Caki2 (cell line): Measurements from ENCODE around the gene CBFA2T2. TPM values are rescaled to one million over a fixed set of nuclear protein-coding genes. Genes with fewer than 3 reads are reported as not detected.
"Not testable (repeated sequence)": the region's sequence is repeated elsewhere in the genome, so short reads cannot be mapped to it uniquely, and the experiment has no call there.

Experiments used
- DNase-seq: peaks from one replicate; pipeline ENCODE4 v3.0.0-alpha.2; 2015; ENCODE audit warnings: low read depth
- in situ Hi-C: cut with HindIII; loops from 2 replicates; pipeline ENCODE4 v1.10.0; 2016; ENCODE audit warnings: low sequenced_read_pairs, low pct_unique_long_range_greater_than_20kb, mixed read lengths
- total RNA-seq: library from RNA; depleted of rRNA; stranded (reverse); fragments of >200 nt; shearing (Covaris generic); gene quantifications from 2 replicates; pipeline ENCODE4 v1.2.3, GENCODE V29; 2014; ENCODE audit warnings: low replicate concordance

Gene CBFA2T2
- total RNA-seq, 1 experiment from 2014 or later = 56.1 TPM

DNA sequence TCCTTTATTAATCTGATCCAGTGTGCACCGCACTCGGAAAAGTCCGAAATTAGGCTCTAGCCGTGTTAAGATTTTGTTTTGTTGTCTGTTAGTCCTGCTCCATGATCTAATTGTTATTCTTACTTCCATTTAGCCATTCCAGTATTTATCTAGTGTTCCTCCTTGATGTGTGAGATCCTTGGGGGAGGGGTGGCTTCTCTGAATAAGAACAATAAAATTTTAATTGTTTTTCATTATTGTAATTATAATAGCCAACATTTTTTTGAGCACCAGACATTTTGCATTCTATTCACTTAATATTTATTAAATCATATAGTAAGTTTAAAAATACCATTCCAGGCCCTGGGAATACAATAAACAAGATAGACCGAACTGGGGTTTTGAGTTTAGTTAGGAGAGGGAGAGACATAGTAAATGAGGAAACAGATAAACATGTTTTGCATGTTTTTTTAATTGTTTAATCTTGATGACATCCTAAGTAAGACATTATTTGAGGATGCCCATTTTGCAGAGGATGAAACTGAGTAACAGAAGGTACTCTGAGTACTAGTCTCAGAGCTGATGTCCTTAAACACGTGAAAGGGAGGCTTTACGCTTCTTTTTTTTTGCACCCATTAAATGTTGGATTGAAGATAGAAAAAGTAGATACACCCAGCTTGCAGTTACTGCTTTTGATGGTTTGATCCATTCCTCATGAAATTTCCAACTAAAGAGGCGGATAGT, 1.2 kb downstream of the CBFA2T2 start:
- in situ Hi-C loops = no loop called here
- no peak for DNase-seq

DNA sequence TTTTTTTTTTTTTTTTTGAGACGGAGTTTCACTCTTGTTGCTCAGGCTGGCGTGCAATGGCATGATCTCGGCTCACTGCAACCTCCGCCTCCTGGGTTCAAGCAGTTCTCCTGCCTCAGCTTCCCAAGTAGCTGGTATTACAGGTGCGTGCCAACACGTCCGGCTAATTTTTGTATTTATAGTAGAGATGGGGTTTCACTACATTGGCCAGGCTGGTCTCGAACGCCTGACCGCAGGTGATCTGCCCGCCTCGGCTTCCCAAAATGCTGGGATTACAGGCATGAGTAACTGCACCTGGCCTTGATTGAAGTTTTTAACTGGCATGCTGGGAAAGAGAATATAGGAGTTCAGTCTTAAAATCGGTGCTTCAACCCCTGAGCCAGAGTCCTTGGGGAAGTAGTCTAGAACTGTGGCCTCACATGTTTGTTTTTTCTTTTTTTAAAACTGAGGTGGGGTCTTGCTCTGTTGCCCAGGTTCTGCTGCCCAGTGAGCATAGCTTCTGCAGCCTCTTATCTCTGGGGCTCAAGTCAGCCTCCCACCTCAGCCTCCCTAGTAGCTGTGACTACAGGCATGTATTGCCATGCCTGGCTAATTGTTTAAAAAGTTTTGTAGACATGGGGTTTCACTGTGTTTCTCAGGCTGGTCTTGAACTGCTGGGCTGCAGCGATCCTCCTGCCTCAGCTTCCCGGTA, 3.3 kb downstream of the CBFA2T2 start:
- in situ Hi-C loops = no loop called here
- DNase-seq = no peak

DNA sequence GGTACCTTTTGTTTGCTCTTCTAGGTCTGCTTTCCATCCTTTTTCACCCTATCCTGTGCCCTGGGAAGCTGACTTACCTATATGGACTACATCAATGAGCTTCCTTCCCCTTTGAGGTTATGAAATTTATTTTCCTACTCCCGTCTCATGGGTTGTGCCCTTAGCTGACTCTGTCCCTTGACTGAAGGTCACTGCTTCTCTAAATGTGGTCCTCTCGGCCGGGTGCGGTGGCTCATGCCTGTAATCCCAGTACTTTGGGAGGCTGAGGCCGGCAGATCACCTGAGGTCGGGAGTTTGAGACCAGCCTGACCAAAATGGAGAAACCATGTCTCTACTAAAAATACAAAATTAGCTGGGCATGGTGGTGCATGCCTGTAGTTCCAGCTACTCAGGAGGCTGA, 6.9 kb downstream of the CBFA2T2 start:
- in situ Hi-C loops, DNase-seq: not testable (repeated sequence)

DNA sequence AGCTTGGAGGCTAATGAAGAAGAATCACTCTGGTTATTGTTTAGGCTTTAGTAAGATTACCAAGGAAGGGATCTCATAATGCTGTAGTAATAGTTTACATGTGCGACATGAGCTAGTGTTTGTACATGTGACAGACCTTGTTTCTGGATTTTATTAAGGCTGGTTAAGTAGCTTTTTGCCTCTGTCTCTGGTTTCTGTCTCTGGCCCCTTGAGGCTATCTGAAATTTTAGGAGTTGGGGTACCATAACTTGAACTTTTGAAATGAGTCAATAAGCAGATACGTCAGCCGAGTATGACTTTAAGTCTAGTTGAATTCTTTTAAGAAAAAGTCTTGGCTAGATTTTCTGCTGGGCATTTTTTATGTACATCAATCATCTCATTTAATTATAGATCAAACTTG, 9.5 kb downstream of the CBFA2T2 start:
- DNase-seq = no peak
- in situ Hi-C loops = no loop called here

DNA sequence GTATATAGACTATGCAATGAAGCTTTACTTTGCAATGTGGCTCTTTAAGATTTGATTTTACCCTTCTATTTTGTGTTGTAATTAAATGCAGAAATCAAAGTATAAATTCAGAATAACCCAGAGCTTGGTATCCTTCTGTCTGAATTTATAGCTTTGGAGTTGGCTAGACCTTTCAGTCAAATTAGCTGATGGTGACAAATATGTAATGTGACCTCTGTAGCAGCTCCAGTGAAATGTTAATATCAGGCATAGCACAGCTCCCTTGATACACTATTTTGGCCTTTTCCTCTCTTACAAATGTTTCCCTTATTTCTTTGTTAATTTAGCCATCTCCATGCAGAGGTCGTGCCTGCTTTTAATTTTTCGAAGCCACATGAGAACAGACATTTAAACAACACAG, 11.1 kb downstream of the CBFA2T2 start:
- DNase-seq = no peak
- in situ Hi-C loops = no loop called here

- in situ Hi-C loops = no loop called here
These were observed 13.7 kb downstream of the CBFA2T2 start for GRCh38 chr20:33503564-33503963.

DNA sequence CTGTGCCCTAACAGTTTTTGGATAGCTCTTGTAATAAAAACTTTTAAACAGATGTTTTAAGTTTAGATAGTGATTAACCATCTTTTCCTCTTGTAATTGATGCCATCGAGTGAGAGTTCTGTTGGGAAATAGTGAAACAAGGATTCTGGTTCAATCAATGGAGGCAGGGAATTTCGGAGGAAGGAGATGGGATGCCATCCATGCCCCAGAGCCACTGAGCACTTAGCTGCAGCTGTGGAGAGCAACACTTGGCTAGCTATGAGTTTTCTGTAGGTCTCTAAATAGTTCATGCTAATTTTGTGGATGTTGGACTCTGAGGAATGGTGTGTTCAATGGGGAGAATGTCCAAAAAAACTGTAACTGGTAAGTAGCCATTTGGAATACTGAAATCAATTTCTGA, 16.7 kb downstream of the CBFA2T2 start:
- in situ Hi-C loops = no loop called here

More at GRCh38 chr20:33503564-33503963, 13.7 kb downstream of the CBFA2T2 start:
- DNase-seq = no peak

GRCh38 chr20:33507461-33507860, 17.6 kb downstream of the CBFA2T2 start:
- in situ Hi-C loops = no loop called here

More for the DNA sequence above, 16.7 kb downstream of the CBFA2T2 start:
- DNase-seq = no peak

GRCh38 chr20:33508015-33508414, 18.1 kb downstream of the CBFA2T2 start:
- DNase-seq, in situ Hi-C loops: not testable (repeated sequence)

More at GRCh38 chr20:33507461-33507860, 17.6 kb downstream of the CBFA2T2 start:
- no peak for DNase-seq

GRCh38 chr20:33509057-33509456, 19.2 kb downstream of the CBFA2T2 start:
- in situ Hi-C loops, DNase-seq: not testable (repeated sequence)

DNA sequence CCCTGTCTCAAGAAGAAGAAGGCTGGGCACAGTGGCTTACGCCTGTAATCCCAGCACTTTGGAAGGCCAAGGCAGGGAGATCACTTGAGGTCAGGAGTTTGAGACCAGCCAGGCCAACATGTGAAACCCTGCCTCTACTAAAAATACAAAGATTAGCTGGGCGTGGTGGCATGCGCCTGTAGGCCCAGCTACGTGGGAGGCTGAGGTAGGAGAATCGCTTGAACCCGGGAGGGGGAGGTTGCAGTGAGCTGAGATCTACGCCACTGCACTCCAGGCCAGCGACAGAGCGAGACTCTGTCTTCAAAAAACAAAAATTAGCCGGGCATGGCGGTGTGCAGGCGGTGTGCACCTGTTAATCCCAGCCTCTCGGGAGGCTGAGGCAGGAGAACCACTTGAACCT, 22.0 kb downstream of the CBFA2T2 start:
- DNase-seq, in situ Hi-C loops: not testable (repeated sequence)

DNA sequence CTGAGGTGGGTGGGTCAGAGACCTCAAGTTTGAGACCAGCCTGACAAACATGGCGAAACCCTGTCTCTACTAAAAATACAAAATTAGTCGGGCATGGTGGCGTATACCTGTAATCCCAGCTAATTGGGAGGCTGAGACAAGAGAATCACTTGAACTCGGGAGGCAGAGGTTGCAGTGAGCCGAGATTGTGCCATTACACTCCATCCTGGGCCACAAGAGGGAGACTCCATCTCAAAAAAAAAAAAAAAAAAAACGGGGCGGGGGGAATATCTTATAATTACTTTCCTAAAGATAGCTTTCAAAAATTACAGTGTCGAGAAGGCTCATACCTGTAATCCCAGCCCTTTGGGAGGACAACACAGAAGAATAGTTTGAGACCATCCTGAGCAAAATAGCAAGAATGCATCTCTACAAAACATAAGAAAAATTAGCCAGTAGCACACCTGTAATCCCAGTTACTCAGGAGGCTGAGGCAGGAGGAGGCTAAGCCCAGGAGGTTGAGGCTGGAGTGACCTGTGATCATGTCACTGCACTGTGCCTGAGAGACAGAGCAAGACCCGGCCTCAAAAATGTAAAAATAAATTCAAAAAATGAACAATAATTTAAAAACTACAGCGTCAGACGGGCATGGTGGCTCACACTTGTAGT, 25.8 kb downstream of the CBFA2T2 start:
- in situ Hi-C loops = no loop called here
- DNase-seq = no peak

- DNase-seq = peak; percentile 73
- in situ Hi-C loops = no loop called here
These were observed 27.0 kb downstream of the CBFA2T2 start for GRCh38 chr20:33516882-33517281.

- in situ Hi-C loops = no loop called here
- peak; percentile 95 for DNase-seq
These were observed 28.2 kb downstream of the CBFA2T2 start for GRCh38 chr20:33518071-33518470.

DNA sequence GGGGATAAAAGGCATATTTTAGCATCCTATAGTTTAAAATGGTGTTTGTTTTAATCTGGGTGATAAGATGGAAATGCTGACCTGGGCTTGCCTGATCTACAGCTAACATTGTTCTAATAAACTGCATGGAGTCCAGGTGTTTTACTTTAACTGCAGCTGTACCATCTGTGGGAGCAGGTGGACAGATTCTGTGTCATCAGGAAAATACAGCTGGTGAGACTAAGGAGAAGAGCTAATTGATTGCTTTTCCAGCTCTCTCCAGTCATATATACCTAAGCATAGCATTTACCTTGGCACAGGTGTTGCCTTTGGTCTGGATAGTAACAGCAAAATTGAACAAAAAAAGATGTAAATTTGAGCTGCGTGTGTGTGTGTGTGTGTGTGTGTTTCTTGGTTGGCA, 31.6 kb downstream of the CBFA2T2 start:
- no peak for DNase-seq
- in situ Hi-C loops = no loop called here

- no peak for DNase-seq
- in situ Hi-C loops = no loop called here
These were observed 32.4 kb downstream of the CBFA2T2 start for GRCh38 chr20:33522256-33522820.

DNA sequence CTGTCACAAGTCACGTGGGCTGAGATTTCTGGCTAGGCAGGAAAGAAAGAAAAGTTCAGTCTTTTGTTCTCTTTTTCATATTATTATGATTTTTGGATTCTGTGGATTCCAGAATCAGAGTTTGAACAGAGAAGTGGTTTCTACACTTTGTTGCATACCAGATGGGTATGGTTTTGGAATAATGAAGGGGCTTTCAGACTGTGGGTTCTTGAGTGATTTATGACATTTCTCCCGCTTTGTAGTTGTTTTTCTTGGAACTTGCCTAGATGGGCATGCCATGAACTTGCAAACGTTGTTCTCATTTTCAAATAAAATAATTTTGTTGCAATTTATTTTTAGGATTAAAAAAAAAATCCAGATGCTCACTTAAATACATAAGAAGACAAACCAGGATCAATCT, 34.4 kb downstream of the CBFA2T2 start:
- no peak for DNase-seq
- in situ Hi-C loops = no loop called here

DNA sequence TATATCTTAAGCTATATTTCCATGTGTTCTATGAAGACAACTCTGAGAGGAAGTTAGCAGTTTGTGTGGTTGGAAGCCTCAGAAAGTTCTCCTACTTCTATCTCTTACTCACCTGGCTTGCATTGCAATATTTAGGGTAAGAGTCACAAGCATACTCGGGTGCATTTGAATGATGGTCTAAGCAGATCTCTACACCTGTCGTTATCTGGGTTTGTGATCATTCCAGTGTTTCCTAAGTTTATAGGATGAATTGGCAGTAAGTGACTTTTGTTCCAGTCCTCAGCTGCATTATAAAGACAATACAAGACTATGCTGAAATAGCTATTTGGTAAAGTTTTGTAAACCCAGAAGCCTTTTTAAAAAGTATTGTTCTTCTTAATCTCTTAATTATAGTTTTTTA, 36.9 kb downstream of the CBFA2T2 start:
- in situ Hi-C loops = no loop called here
- no peak for DNase-seq
